ENCODE measurements around the gene CRACDL.

The CRACDL gene, protein sequence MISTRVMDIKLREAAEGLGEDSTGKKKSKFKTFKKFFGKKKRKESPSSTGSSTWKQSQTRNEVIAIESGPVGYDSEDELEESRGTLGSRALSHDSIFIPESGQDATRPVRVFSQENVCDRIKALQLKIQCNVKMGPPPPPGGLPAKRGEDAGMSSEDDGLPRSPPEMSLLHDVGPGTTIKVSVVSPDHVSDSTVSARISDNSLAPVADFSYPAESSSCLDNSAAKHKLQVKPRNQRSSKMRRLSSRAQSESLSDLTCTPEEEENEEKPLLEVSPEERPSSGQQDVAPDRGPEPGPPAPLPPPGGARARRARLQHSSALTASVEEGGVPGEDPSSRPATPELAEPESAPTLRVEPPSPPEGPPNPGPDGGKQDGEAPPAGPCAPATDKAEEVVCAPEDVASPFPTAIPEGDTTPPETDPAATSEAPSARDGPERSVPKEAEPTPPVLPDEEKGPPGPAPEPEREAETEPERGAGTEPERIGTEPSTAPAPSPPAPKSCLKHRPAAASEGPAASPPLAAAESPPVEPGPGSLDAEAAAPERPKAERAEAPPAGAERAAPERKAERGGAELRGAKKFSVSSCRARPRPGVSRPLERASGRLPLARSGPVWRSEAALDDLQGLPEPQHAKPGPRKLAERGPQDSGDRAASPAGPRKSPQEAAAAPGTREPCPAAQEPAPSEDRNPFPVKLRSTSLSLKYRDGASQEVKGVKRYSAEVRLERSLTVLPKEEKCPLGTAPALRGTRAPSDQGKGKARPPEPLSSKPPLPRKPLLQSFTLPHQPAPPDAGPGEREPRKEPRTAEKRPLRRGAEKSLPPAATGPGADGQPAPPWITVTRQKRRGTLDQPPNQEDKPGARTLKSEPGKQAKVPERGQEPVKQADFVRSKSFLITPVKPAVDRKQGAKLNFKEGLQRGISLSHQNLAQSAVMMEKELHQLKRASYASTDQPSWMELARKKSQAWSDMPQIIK

DNA sequence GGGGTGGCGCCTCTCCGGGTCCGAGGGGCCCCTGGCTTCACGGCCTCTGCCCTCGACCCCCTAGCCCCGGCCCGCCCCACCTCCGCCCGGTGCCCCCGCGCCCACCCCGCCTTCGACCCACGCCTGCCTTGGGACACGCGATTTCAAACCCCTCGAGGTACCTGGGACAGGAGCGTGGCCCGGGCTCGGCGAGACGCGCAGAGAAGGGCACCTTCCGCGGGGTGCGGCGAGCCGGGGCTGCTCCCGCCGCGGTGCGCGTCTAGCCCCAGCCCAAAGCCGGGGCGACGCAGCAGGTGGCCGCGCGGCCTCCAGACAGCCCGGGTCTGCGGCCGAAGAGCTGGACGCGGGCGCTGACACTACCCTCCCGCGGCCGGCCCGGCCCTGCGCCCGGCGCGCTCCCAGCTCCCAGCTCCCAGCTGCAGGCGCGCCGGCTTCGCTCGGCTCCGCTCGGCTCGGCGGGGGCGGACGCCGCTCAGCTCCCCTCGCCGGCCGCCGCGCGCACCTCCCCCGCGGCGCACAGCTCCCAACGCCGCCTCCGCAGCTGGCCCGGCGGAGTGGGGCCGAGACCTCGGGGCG is at the start of gene CRACDL:
CRACDL (minus strand) TSS at position 449 of the 576 bp plus-strand sequence. CDS start 89,425 bp downstream, outside the sequence.
- no peak for DNase-seq

DNA sequence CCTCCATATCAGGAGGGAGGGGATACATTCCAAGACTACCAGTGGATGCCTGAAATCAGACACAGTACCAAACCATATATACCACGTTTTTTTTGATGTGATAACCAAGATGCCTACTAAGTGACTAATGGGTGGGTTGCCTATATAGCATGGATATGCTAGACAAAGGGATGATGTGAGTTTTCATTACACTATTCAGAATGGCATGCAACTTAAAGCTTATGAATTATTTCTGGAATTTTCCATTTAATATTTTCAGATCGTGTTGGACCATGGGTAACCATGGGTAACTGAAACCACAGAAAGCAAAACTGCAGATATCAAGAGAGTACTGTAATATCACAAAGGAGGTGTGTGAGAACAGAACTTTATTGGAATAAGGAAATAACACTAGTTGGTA is 39.6 kb upstream of the CRACDL start:
- no peak for DNase-seq

DNA sequence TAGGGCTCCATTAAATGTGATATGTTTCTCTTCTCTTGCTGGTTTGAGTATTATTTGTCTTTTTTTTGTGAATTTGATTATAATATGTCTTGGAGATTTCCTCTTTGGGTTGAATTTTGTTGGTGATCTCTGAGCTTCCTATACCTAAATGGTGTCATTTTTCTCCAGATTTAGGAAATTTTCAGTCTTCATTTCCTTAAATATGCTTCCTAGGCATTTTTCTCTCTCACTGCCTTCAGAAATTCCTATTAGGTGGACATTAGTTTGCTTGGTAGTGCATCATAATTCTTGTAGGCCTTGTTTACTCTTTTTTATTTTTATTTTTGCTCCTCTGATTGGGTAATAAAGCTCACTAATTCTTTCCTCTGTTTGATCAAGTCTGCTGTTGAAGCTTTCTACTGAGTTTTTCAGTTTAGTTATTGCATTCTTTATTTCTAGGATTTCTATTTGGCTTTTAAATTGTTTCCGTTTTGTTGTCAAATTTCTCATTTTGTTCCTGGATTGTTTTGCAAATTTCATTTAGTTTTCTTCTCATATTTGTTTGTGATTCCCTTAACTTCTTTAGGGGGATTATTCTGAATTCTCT is 36.6 kb upstream of the CRACDL start:
- DNase-seq: no peak

DNA sequence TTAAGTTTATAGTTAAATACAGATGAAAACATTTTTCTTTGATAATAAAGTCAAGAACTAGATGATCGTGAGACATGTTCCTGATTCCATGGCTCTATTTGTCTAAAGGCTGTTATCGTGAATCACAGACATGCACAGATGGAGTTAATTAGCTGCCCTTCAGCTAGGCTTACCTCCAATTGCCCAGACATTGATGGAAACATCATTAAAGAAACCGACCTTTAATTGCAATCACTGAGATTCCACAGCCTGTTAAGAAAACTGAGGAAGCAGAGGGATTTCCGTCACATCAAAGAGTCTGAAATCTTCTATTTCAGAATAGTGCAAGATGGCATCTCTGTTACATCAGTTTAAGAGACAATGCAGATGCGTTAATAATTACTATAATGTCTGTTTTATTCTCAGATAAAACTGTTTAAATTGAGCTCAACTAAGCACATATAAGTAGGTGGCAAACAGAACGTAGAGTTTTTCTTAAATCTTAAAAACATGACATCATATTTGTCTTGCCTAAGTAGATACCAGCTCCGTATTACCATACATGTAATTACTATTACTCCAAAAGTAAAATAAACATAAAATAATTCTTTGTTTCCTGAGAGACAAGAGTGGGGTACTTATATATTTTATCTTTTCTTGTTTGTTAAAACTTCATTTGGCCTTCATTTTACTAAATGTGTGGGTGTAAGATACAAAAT is 23.9 kb upstream of the CRACDL start:
- DNase-seq: no peak

DNA sequence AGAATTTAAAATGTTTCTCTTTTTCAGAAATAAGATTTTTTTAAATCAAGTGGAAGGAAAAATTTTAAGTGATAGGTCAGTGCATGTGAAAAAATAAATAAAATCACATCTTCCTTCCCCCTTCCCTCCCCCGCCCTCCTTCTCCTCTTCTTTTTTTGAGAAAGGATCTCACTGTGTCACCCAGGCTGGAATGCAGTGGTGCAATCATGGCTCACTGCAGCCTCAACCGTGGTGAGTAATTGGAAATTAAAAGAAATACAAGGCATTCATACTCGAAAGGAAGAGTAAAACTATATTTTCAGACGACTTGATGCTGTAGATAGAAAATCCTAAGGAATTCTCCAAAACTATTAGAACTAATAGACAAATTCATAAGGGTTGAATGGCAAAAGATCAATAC is 16.9 kb upstream of the CRACDL start:
- no peak for DNase-seq

- no peak for DNase-seq
Observed at GRCh38 chr2:98948956-98949739, 13.1 kb upstream of the CRACDL start.

DNA sequence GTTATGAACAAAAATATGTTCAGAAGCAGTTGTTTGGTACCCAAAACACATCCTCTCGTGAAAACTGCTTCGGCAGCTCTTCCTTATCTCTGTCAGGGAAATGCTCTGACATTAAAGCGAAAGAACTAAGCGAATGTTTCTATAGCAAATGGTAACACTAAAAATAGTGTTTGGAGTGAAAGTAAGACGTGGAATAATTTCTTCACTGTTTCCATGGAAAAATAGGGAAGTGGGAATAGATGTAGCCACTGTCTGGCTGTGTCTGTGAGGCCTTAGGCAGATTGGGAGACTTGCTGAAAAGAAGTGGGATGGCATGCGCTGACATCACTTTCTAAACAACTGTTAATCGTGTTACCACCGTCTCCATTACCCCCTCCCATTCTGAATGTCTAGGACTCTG is 11.5 kb upstream of the CRACDL start:
- no peak for DNase-seq

GRCh38 chr2:98946855-98947254 is 10.8 kb upstream of the CRACDL start:
- DNase-seq: no peak

DNA sequence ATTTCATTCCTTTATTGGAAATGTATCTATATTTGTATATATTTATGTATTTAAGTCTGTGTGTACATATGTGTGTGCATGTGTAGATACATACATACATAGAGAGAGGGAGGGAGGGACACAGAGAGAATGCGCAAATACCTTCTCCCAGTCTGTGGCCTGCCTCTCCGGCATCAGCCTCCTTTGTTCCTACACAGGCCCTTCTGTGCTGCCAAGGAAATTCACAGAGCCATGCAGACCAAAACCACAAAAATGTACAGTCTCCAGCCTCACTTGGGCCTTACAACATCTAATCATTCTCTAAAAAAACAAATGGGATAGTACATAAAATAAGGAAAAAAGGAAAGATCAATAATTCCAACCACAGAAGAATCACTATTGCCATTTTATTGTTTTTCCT is 8.8 kb upstream of the CRACDL start:
- no peak for DNase-seq

DNA sequence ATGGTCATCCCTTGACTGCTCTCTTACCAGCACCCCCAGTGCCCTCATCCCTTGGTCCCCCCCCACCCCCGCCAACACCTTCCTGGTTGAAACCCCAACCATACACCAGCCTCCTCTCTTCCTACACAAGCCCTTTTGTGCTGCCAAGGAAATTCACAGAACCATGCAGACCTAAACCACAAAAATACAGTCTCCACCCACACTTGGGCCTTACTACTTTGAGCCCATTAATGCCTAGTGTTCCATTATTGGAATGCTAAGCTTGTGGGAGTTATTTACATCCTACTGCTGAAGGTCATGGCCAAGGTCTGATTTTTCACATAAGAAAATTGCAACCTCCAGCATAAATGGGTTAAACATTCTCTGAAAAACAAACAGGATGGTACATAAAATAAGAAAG is 4.1 kb upstream of the CRACDL start:
- DNase-seq: no peak

GRCh38 chr2:98937906-98938305 is 1.9 kb upstream of the CRACDL start:
- no peak for DNase-seq

DNA sequence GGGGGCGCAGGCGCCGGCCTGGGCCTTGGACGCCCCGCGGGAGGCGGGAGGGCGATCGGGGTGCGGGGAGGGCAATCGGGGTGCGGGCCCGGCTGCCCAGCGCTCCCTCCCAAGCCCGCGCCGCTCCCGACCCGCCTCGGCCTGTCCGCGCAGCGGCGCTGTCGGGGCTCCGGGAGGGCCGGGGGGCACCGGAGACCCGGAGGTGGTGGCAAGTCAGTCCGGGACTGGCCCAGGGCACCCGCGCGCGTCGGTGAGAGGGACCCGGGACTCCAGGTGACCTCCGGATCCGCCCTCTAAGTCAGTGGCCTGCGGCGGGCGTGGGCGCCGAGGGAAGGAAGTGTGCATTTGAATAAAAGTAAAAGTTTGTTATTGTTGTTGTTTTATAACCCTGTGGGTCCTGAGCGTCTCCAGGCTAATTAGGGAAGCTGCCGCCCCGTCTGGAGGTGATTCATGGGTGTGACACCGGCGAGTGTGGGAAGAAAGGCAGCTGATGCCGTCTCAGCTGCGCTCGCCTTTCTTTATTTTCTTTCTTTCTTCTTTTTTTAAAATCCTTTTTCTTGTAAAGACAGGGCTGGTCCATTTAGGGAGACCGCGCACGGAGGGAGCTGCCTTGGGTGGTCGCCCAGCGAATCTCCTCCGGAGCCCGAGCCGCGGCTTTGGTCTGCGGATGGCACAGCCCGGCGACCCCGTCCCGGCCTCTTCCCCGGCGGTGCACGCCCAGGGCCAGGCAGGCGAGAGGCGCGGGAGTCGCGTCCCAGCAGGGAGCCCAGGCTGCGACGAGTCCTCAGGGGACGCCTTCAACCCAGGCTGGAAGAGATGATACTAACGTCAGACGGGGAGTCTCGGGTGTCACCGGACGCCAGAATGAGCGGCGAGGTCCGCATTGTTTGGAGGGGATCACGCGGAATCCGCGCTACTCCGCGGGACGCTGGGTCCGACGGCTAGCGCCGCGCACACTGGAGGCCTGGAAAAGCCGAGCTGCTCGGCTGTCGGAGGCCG is 627 bp upstream of the CRACDL start:
- no peak for DNase-seq

DNA sequence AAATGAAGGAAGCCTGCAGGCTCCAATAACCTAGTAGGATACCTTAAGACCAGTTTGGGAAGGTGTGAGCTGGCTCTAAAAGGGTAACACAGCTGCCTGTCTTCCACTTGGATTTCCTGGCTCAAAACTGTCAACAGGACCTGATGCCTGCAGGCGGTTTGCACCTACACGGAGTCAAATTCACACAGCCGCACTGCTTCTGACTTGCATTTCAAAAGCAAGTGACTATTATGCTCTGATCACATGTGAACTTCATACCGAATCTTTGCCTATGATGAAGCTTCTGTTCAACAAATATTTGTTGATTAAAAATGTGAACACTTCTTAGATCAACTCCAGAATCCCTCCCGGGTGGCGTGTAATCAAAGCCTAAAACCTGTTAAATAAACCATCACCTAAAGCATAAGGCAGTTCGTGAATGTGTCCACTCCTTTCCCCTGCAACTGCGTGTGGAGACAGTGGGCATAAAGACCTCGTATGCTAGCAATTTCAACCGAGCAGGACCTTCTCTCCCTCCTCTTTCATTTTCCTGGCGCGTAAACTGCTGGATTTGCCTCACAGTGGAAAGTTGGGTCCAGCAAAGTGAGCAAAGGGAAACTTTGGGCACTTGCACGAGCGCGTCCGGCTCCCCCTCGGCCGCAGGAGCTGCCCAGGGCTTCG is 784 bp downstream of the CRACDL start:
- no peak for DNase-seq

- no peak for DNase-seq
Observed at GRCh38 chr2:98932778-98933343, 3.2 kb downstream of the CRACDL start.

DNA sequence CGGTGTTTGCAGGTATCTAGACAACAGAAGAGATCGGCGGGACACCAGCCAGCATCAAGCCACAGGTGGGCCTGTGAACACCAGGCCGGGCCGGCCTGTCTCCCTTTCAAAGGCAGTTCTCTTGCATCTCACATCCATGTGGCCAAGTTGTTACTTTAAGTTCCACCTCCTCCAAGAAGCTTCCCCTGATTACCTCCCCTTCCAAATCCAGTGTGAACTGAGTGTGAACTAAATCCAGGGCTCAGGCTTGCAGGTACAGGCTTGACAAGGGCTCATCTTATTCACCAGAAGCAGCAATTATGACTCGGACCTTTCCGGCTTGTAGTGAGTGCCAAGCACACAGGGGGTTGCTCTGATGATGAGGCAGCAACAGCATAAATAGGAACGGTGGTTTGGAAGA is 3.9 kb downstream of the CRACDL start:
- DNase-seq: no peak

DNA sequence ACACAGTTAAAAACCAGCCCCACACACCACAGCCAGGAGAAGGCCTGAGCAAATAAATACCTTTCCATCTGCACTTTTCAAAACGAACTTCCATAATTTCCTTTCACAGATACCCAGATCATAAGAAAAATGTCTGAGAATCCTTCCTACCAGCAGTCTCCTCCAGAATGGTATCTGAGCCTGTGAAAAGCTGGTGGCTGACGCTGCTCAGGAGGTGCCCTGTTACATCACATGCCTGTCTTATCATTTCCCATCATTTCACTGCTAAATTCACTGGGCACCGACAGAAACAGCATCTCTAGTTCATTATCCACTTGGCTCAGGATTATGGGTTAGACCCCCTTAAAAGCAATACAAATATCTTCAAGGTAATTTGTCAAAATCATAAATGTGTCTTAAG is 4.4 kb downstream of the CRACDL start:
- DNase-seq: no peak

DNA sequence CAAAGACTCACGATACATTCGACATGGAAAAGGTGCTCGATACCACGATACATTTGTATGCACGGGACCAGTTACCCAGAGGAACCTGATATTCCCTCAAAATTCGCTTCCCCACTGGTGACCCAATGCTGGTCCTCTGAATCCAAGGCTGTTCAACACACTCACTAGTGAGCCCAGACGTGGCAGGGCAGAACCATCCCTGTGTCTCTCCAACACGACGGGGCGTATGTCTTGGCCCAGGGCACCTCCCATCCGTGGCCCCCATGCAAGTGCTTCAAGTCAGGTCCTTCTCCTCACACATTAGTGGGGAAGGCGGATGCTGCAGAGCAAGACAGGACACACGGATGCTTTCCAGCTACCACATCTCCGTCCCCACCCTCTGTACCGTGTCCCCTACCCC is 6.1 kb downstream of the CRACDL start:
- no peak for DNase-seq

DNA sequence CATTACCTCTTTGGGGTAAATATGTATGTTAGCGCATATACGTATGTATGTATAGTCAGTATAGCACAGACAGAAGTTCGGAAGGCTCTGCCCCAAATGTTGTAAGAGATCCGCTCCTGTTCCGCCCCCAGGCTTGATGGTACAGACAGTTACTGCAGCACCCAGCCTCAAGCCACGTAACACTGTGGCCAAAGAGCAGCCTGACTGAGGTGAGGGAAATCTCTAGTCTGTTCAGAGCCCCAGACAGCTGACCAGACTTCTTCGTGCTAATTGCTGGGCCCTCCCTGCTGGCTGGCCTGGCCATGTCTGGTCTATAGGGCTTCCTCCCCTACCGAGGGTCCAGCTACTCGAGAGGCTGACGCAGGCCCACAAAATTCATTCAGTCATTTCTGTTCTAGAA is 7.8 kb downstream of the CRACDL start:
- DNase-seq: no peak

DNA sequence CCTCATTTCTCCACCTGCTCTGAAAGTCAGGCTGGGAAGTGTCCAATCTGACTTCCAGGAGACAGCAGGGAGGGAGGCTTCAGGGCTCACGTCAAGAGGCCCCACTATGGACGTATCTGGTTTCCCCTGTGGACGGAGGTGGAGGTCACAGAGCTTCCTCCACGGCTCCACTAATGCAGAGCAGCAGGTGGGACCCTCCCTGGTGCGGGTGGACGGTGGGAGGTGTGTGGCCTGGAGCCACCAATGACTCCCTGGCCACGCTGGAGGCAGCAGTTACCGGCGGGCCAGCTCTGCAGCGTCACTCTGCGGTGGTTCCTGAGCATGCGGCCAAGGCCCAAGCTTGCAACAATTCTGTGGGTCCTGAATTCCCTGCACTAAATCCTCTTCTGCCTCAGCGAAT is 9.0 kb downstream of the CRACDL start:
- no peak for DNase-seq

DNA sequence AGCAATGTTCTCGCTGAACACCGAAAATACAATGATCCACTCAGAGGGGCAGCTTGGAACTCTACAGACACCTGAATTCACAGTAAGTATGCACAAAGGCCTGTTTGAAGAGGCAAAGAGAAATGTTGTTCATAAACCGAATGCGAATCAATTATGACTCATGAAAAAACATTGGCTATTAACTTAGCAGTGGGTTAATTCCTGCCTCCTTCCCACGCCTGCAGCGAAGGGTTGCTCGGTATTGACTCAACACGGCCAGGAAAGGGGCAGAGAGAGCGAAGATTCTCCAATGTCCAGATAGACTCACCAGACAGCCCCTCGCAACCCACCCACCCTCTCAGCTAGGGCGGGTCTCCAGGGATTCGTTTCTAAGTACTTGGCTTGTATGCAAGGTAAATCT is 9.4 kb downstream of the CRACDL start:
- DNase-seq: no peak
